Gastrocnemius medialis (tissue), 4 donors: ENCODE results near the gene NCOR1.

ENCODE experiments used
- CTCF ChIP-seq, 5 experiments: fragments of 450-650 bp in 3 of 5; fragments of 200-600 bp in 2 of 5; sonication (generic) in 2 of 5; IDR thresholded peaks in 4 of 5; conservative IDR thresholded peaks in 1 of 5; 1 replicate in 4 of 5; 2 replicates in 1 of 5; pipeline ENCODE4 v1.5.1; 2016 to 2019; ENCODE audit warnings: antibody characterized with exemption in 5 of 5, mild to moderate bottlenecking in 3 of 5, moderate library complexity in 3 of 5
- POLR2A ChIP-seq, 2 donors: fragments of 450-650 bp; IDR thresholded peaks; one replicate each; pipeline ENCODE4 v1.6.1; 2017; ENCODE audit warnings: antibody characterized with exemption in 2 of 2, mild to moderate bottlenecking in 2 of 2, moderate library complexity in 2 of 2

DNA sequence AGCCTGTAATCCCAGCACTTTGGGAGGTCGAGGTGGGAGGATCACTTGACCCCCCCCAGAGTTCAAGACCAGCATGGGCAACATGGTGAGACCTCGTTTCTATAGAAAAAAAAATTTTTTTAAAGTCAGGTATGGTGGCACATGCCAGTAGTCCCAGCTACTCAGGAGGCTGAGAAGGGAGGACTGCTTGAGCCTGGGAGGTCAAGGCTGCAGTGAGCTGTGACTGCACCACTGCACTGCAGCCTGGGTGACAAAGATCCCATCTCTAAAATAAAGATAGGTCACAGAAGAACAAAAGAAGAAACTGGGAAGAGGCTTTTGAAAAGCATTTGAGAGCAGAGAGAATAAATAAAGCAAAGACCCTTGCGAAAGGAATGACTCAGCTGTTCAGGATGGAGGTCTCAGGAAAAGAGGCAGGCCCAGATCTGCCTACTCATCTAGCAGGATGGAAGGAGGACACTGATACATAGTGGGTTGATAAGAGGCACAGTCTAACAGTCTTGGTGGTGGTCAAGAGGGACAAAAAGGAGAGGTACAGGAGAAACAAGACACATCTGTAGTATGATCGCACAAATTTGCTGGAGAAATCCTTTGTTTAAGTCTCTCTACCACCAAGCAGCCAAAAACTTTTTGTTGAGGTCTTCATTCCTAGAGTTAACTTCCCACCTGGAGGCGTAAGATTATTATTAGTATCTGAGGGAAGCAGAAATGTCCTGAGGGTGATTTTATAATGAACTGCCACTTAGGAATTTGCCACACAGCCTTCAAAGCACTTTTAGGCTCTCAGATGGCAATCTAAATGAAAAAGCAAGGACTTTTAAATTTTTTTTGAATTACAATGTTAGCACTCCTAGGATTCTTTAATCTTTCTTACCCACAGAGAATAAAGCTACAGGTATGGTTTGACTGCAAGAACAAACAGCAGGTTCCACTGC is 233.4 kb downstream of the NCOR1 start:
- TF ChIP-seq CTCF (IDR thresholded peaks at IDR 0.05 in 4 of 5, conservative IDR thresholded peaks at IDR 0.05 in 1 of 5) = no peak
- no peak for TF ChIP-seq POLR2A (IDR thresholded peaks at IDR 0.05)
